K562 (cell line): ENCODE measurements around the gene MBD6.

Experiments
- LARP7 ChIP-seq: fragments of 450-650 bp; IDR thresholded peaks from 2 replicates; pipeline ENCODE4 v1.6.1; 2016
- MTA1 ChIP-seq: fragments of 450-650 bp; IDR thresholded peaks from 2 replicates; pipeline ENCODE4 v1.6.1; 2017; ENCODE audit warnings: borderline replicate concordance
- RREB1 ChIP-seq: fragments of 250-450 bp; sonication (Bioruptor Pico); IDR thresholded peaks from 2 replicates; pipeline ENCODE4 v1.4.0; 2020
- SMAD1 ChIP-seq: fragments of 150-350 bp; IDR thresholded peaks from 2 replicates; pipeline ENCODE4 v1.6.1; 2014; ENCODE audit warnings: low read length, low read depth; ENCODE audit not compliant: partially characterized antibody
- YY1 ChIP-seq, 3 experiments: IDR thresholded peaks; 2 replicates each; pipeline ENCODE4 v1.6.1; 2011; ENCODE audit warnings: low read length in 2 of 3, mild to moderate bottlenecking in 2 of 3, moderate library complexity in 2 of 3, borderline replicate concordance in 1 of 3, control low read depth in 1 of 3, low read depth in 1 of 3; ENCODE audit not compliant: insufficient read depth in 3 of 3, insufficient replicate concordance in 2 of 3, control insufficient read depth in 1 of 3, insufficient read length in 1 of 3; ENCODE audit errors: extremely low read depth in 1 of 3
- ZNF175 ChIP-seq: fragments of 200-800 bp; sonication (Bioruptor generic); IDR thresholded peaks from 2 replicates; pipeline ENCODE4 v1.6.1; 2016; ENCODE audit warnings: low read depth, mild to moderate bottlenecking, missing genetic modification characterization, missing compliant biosample characterization
- TF ChIP-seq, protein P1 (sequence below), 3 experiments: IDR thresholded peaks in 2 of 3; conservative IDR thresholded peaks in 1 of 3; 2 replicates each; pipeline ENCODE4 v1.5.1; 2011 to 2012; ENCODE audit warnings: low read length in 3 of 3, mild to moderate bottlenecking in 3 of 3, control low read depth in 2 of 3, improper control_type of control experiment in 1 of 3, inconsistent platforms in 1 of 3, low read depth in 1 of 3, mixed read lengths in 1 of 3, moderate library complexity in 1 of 3; ENCODE audit not compliant: insufficient read depth in 2 of 3

DNA sequence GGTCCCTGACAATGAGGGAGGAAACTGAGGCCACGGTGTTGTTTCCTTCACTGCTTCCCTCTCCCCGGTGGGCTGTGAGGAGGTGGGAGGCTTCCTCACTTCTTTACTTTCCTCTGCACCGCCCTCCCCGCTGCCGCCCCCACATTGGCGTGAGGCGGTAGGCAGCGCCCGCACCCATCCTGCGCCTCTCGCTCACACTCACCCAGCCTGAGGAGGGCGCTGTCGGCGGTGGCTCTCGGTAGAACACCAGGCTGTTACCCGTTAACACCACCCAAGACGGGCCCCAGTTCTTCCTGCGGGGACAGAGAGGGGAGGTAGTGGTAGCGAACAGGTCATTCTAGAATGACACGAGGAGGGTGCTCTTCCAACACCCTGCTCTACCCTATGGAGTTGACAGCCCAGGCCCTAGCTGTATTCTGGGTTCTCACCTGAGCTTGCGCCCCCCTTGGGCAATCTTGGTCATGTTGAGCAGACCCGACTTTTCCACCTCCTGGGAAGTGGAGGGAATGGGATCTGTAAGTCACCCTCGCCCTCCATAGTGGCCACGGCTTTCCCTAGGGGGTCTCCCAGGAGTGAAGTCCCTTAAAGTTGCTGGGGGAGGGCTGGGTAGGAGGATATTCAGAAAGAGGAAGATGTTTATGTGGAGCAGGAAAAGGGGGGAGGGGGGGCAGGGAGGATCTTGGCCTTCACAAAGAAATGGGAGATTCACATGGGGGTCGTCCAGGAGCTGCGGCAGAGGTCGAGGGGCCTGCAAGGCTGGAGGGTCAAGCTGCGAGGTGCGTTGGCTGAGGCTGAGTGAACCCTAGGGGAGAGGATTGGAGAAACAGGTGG lies 46.2 kb upstream of the MBD6 start:
- TF ChIP-seq ZNF175 (no peak), SMAD1 (no peak), LARP7 (no peak), RREB1 (CRISPR knock-in tag) (no peak), MTA1 (no peak), YY1 (IDR thresholded peaks at IDR 0.05; ENCODE audit: borderline replicate concordance in 1 of 3, control insufficient read depth in 1 of 3, extremely low read depth in 1 of 3, insufficient read depth in 3 of 3, insufficient read length in 1 of 3, insufficient replicate concordance in 2 of 3, low read depth in 1 of 3, low read length in 2 of 3) (no peak)
- TF ChIP-seq, protein P1, sequence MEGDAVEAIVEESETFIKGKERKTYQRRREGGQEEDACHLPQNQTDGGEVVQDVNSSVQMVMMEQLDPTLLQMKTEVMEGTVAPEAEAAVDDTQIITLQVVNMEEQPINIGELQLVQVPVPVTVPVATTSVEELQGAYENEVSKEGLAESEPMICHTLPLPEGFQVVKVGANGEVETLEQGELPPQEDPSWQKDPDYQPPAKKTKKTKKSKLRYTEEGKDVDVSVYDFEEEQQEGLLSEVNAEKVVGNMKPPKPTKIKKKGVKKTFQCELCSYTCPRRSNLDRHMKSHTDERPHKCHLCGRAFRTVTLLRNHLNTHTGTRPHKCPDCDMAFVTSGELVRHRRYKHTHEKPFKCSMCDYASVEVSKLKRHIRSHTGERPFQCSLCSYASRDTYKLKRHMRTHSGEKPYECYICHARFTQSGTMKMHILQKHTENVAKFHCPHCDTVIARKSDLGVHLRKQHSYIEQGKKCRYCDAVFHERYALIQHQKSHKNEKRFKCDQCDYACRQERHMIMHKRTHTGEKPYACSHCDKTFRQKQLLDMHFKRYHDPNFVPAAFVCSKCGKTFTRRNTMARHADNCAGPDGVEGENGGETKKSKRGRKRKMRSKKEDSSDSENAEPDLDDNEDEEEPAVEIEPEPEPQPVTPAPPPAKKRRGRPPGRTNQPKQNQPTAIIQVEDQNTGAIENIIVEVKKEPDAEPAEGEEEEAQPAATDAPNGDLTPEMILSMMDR (IDR thresholded peaks at IDR 0.05 in 2 of 3, conservative IDR thresholded peaks at IDR 0.05 in 1 of 3; ENCODE audit: insufficient read depth in 2 of 3, low read depth in 1 of 3, low read length in 3 of 3), result no peak
